GF-D8 (cell line): Measurements from ENCODE around the gene OR2M4.
"Not testable (repeated sequence)": the region's sequence is repeated elsewhere in the genome, so short reads cannot be mapped to it uniquely, and the experiment has no call there.

ENCODE experiments used
- DNase-seq: peaks from one replicate; lab custom pipeline; 2025; lab: John Stamatoyannopoulos, UW

OR2M4 gene

GRCh38 chr1:248231117-248231516 lies at the start of gene OR2M4:
Gene OR2M4, plus strand, starts transcription at chr1:248231417. Its CDS starts 7,512 bp downstream, at chr1:248238929.
- DNase-seq = no peak

- DNase-seq = no peak
Observed at GRCh38 chr1:248183996-248184395, 47.2 kb upstream of the OR2M4 start.

- DNase-seq = no peak
Observed at GRCh38 chr1:248187363-248187762, 43.9 kb upstream of the OR2M4 start.

- DNase-seq = no peak
Observed at GRCh38 chr1:248189026-248189425, 42.2 kb upstream of the OR2M4 start.

- no peak for DNase-seq
Observed at GRCh38 chr1:248194117-248194516, 37.1 kb upstream of the OR2M4 start.

- no peak for DNase-seq
Observed at GRCh38 chr1:248196965-248197364, 34.3 kb upstream of the OR2M4 start, which contains the start of gene OR2M3. Gene OR2M3, plus strand, starts transcription at chr1:248197265. Its CDS starts 5,803 bp downstream, at chr1:248203068.

- DNase-seq = no peak
Observed at GRCh38 chr1:248215880-248216279, 15.3 kb upstream of the OR2M4 start.

GRCh38 chr1:248225537-248225936 lies 5.7 kb upstream of the OR2M4 start:
- DNase-seq = no peak

- no peak for DNase-seq
Observed at GRCh38 chr1:248229360-248229908, 1.8 kb upstream of the OR2M4 start.

- DNase-seq = no peak
Observed at GRCh38 chr1:248239478-248239877, 8.3 kb downstream of the OR2M4 start.

GRCh38 chr1:248243204-248243603 lies 12.0 kb downstream of the OR2M4 start:
- no peak for DNase-seq

- not testable (repeated sequence) for DNase-seq
Observed at GRCh38 chr1:248259309-248259708, 28.1 kb downstream of the OR2M4 start.

GRCh38 chr1:248268178-248268577 lies 37.0 kb downstream of the OR2M4 start:
- no peak for DNase-seq

GRCh38 chr1:248273225-248273624 lies 42.0 kb downstream of the OR2M4 start:
- not testable (repeated sequence) for DNase-seq

GRCh38 chr1:248277876-248278275 lies 46.7 kb downstream of the OR2M4 start, which contains the start of gene OR2T33:
Gene OR2T33, minus strand, starts transcription at chr1:248277976. Its CDS starts 4,162 bp downstream, at chr1:248273814.
- no peak for DNase-seq

- DNase-seq = peak; percentile 74
Observed at GRCh38 chr1:248288391-248288790, 57.2 kb downstream of the OR2M4 start.
